Mucosa of descending colon (tissue), 3 donors: ENCODE data around the gene TMPRSS3. TPM values are rescaled to one million over a fixed set of nuclear protein-coding genes. Genes with fewer than 3 reads are reported as not detected.
A peak's percentile ranks its signal among the peaks of the same experiment; 100 is the strongest.

Experiments
- ATAC-seq: fragments of 200-7000 bp; cut with Tn5 transposase; one replicate; pipeline ENCODE4 v1.9.1; 2020; ENCODE audit warnings: mild to moderate bottlenecking, moderate library complexity
- DNase-seq, 3 donors: peaks; one replicate each; pipeline ENCODE4 v3.0.0-alpha.2; 2020
- H3K36me3 ChIP-seq: fragments of 200-600 bp; one replicate; pipeline ENCODE4 v1.8.0; 2021; ENCODE audit warnings: low read depth, mild to moderate bottlenecking
- H3K4me1 ChIP-seq: fragments of 200-600 bp; one replicate; pipeline ENCODE4 v1.8.0; 2021; ENCODE audit warnings: low read depth, mild to moderate bottlenecking
- H3K4me3 ChIP-seq: fragments of 200-600 bp; one replicate; pipeline ENCODE4 v1.8.0; 2021; ENCODE audit warnings: mild to moderate bottlenecking
- H3K9me3 ChIP-seq: fragments of 200-600 bp; one replicate; pipeline ENCODE4 v1.8.0; 2021; ENCODE audit warnings: mild to moderate bottlenecking
- CTCF ChIP-seq: fragments of 200-600 bp; IDR thresholded peaks from one replicate; pipeline ENCODE4 v1.8.0; 2022; ENCODE audit warnings: antibody characterized with exemption, mild to moderate bottlenecking
- intact Hi-C, 2 donors: fragments of 100-400 bp; cut with DNase I in 1 of 2; cut with micrococcal nuclease in 1 of 2; formaldehyde crosslinking; loops; one replicate each; pipeline versions ENCODE4 v1.11.0 to v1.11.1; 2022; cut with DNase I, micrococcal nuclease
- total RNA-seq, 3 donors: library from RNA; stranded (reverse); fragmentation: NEBNext Ultra II Directional in 2 of 3; extraction: Animal tissue kit (Norgen Biotek cat#: 25700) in 2 of 3; gene quantifications; one replicate each; pipeline versions ENCODE4 v1.2.1 to v1.2.4, GENCODE V29; 2021 to 2023
- donor health status: DM: no; HTN: no; CAD: no; lungs with moderate emphysema.
- donor health status: DM: no; HTN: no; CAD: no.
- donor health status: DM: no; HTN: yes; CAD: no.

The TMPRSS3 gene
- total RNA-seq, 3 donors from 2014 or later = 0.35 to 0.72 (median 0.69) TPM

DNA sequence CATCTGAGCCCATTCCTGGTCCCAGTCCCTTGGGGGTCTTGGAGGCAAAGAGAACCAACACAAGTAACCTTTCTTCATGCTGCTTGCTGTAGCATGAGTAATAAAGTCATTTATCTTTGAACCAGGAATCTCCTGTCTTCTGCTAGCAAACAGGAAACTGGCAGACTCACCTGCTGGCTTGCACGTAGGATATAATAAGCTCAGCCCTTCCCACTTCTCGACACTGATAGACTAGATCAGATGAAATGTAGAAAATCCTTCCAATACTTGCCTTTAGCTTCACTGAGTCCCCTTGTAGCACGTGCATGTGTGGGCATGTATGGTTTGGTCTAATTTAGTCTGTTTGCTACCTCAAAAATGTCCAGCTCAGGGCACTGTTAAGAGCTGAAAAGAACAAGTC, 38.5 kb downstream of the TMPRSS3 start:
- peak in 1 of 3 donors; percentile 11 for DNase-seq
- no peak for TF ChIP-seq CTCF
- peak; percentile 82 for ATAC-seq
- no peaks in the 10 kb centered on the region for H3K36me3 ChIP-seq
- H3K4me1 ChIP-seq = no peaks in the 10 kb centered on the region
- no peak overlapping the region for H3K4me3 ChIP-seq
- intact Hi-C loops = no loop called here
- peaks cover 4% of the 10 kb centered on the region for H3K9me3 ChIP-seq

GRCh38 chr21:42356650-42357049, 39.2 kb downstream of the TMPRSS3 start:
- ATAC-seq = no peak
- no peak for DNase-seq
- TF ChIP-seq CTCF = no peak
- Histone ChIP-seq H3K4me1 (no peaks in the 10 kb centered on the region), H3K4me3 (no peak overlapping the region), H3K36me3 (no peaks in the 10 kb centered on the region), H3K9me3 (peaks cover 4% of the 10 kb centered on the region)
- intact Hi-C loops = no loop called here

- no peak overlapping the region for H3K4me3 ChIP-seq
- no peak for ATAC-seq
- peaks cover 4% of the 10 kb centered on the region for H3K9me3 ChIP-seq
- TF ChIP-seq CTCF = no peak
- H3K36me3 ChIP-seq = no peaks in the 10 kb centered on the region
- H3K4me1 ChIP-seq = no peaks in the 10 kb centered on the region
- DNase-seq = peak in 1 of 3 donors; percentile 1
- intact Hi-C loops = no loop called here
Observed at GRCh38 chr21:42356046-42356445, 39.8 kb downstream of the TMPRSS3 start.

DNA sequence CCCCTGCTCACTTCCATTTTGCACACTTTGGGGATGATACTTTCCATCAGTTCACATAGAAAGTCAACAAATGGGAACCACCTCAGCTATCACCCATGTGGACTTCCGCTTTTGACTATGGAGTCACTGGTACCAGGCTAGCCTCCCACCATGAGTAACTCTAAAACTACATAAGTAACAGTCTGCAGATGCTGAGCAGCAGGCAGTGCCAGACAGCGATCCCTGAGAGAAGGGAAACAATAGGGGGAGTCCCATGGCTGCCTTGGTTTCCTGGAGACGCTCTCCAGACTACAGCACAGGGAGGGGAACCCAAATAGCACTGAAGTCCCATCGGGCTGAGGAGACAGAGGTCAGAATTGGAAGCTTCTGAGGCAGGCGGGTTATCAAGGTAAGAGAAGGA, 42.2 kb downstream of the TMPRSS3 start:
- Histone ChIP-seq H3K9me3 (peaks cover 4% of the 10 kb centered on the region), H3K4me1 (no peaks in the 10 kb centered on the region), H3K36me3 (no peaks in the 10 kb centered on the region), H3K4me3 (no peak overlapping the region)
- TF ChIP-seq CTCF = no peak
- ATAC-seq = no peak
- intact Hi-C loops = no loop called here
- no peak for DNase-seq

DNA sequence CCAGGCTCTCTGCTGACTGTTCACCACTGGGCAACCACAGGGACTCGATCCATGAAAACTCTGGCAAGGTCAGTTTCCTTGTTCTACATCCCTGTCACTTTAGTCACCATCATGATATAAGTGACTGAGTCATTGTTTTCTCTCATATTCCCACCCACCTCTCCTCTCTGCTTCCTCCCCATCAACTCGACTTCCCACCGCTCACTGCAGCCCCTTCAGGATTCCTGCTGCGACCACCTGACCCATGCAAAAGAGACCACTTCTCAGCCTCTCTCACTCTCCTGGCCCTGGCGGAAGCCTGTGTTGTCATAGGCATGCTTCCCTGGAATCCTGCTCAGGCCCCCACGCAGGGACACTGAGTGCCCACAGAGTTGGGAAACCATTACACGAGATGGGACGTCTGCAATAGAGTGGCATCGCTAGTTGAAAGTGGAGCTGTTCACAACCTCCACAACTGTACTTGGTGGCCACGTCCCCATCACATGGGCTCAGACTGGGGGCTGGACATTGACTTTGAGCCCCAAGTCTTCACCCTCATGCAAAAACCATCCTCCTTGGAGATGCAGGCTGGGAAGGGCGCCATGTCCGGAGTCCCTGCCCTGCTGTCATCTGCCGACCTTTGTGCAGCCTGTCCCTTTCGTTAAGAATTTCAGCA, 43.3 kb downstream of the TMPRSS3 start:
- no peaks in the 10 kb centered on the region for H3K4me1 ChIP-seq
- intact Hi-C loops = no loop called here
- TF ChIP-seq CTCF = no peak
- DNase-seq (no peak), ATAC-seq (peak; percentile 18)
- H3K36me3 ChIP-seq = no peaks in the 10 kb centered on the region
- H3K9me3 ChIP-seq = peaks cover 4% of the 10 kb centered on the region
- no peak overlapping the region for H3K4me3 ChIP-seq
